GM10266 (cell line): ENCODE data around the gene RERE.
"Not testable (repeated sequence)": the region's sequence is repeated elsewhere in the genome, so short reads cannot be mapped to it uniquely, and the experiment has no call there.

Source experiments
- DNase-seq: peaks from one replicate; pipeline ENCODE4 v3.0.0; 2012; ENCODE audit errors: extremely low spot score
- TF ChIP-seq, protein P1 (sequence below): IDR thresholded peaks from 2 replicates; pipeline ENCODE4 v1.5.1; 2012; ENCODE audit warnings: mild to moderate bottlenecking, low read depth; ENCODE audit not compliant: control insufficient read depth, insufficient read depth; ENCODE audit errors: missing control alignments

RERE gene

DNA sequence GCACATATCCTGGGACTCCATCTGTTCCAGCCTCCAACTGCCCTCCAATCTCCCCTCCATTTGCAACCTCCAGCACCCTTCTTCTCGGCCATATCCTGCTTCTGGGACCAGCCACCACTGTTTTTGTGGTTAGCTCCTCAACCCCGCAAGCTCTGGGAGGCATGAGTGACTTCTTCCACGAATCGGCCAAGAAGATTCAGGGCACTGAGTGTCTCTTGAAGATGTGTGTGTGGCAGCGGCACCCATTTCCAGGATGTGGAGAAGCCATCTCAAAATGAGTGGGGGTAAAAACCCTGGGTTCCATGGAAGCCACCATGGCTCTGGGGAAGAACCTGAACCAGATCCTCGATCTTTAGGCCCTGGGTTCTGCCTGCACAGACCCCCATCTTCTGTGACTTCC is 304.9 kb downstream of the RERE start:
- no peak for DNase-seq
- TF ChIP-seq, protein P1, sequence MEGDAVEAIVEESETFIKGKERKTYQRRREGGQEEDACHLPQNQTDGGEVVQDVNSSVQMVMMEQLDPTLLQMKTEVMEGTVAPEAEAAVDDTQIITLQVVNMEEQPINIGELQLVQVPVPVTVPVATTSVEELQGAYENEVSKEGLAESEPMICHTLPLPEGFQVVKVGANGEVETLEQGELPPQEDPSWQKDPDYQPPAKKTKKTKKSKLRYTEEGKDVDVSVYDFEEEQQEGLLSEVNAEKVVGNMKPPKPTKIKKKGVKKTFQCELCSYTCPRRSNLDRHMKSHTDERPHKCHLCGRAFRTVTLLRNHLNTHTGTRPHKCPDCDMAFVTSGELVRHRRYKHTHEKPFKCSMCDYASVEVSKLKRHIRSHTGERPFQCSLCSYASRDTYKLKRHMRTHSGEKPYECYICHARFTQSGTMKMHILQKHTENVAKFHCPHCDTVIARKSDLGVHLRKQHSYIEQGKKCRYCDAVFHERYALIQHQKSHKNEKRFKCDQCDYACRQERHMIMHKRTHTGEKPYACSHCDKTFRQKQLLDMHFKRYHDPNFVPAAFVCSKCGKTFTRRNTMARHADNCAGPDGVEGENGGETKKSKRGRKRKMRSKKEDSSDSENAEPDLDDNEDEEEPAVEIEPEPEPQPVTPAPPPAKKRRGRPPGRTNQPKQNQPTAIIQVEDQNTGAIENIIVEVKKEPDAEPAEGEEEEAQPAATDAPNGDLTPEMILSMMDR, result no peak

DNA sequence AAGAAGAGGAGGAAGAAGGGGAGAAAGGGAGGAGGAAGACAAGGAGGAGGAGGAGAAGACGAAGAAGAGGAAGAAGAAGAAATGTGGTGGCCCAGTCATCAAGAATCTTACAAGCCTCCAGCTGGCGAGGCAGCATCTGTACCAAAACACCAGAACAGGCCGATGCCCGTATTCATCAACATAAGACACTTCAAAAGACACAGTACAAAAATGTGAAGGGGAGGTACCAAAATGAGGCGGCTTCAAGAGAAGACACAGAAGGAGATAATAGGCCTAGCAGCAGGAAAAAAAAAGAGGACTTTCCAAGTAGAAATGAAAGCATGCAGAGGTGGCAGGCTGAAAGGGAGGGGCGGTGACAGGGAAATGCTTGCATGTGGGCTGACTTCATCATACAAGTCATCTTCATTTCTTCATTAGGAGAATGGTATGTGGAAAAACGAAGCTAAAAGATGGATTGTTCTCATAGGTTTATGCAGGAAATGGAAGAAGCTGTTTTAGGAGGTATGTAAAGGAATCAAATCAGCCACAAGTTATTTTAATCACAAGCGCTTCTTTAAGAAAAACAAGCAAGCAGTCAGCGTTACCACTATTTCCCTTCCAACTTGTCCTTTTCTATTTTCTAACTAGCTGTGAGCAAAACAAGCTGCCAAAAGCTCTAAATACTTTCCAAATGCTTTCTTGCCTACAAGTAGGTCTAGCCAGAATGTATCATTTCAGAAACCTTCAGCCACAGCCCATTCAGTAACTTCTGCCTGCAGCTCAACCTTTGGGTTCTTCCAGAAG is 307.2 kb downstream of the RERE start:
- TF ChIP-seq, protein P1, result no peak
- peak; percentile 61 for DNase-seq

DNA sequence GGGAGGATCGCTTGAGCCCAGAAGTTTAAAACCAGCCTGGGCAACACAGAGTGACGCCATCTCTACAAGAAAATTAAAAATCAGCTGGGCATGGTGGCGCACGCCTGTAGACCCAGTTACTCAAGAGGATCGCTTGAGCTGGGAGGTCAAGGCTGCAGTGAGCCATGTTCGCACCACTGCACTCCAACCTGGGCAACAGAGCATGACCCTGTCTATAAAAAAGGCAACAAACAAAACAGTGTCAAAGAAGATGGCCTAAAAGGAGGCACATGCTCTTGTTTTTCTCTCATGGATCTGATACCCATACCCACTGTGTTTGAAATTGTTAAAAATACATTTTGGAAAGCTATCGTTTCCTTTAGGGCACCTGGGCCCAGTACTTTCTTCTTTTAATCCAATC is 307.9 kb downstream of the RERE start:
- DNase-seq, result no peak
- TF ChIP-seq, protein P1, result no peak

DNA sequence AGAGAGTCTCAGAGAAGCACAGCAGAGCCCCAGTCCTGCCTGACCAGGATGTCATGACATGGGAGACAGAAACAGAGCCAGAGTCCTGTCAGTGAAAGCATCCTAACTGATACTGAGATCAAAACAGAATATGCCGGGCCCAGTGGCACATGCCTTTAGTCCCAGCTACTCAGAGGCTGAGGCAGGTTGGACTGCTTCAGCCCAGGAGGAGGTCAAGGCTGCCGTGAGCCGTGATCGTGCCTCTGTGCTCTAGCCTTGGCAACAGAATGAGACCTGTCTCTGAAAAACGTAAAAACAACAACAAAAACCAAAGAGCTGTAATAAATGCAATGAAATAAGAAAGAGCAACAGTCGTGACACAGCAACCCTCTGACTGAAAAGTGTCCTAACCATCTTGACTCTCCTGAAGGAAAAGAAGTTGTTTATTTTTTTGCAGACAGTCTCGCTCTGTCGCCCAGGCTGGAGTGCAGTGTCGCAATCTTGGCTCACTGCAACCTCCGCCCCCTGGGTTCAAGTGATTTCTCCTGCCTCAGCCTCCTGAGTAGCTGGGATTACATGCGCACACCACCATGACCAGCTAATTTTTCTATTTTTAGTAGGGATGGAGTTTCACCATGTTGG is 310.3 kb downstream of the RERE start:
- DNase-seq, result no peak
- TF ChIP-seq, protein P1, result no peak

DNA sequence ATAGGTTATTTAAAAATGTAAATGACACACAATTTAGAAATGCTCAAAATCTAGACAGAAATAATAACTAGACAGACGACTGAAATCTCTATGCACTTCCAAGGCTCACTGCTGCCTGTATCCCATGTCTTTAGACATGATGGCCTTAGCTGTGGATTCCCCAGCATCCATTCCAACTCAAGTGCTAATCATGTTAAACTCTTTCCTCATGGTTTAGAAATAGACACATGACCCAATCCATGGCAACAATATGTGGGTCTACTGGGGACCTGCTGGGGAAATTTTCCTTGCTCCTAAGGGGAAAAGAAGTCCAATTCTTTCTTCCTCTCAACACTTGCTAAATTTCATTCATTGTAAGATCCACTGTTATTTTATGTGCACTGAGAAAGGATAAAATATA is 311.0 kb downstream of the RERE start:
- DNase-seq, result no peak
- TF ChIP-seq, protein P1, result no peak

DNA sequence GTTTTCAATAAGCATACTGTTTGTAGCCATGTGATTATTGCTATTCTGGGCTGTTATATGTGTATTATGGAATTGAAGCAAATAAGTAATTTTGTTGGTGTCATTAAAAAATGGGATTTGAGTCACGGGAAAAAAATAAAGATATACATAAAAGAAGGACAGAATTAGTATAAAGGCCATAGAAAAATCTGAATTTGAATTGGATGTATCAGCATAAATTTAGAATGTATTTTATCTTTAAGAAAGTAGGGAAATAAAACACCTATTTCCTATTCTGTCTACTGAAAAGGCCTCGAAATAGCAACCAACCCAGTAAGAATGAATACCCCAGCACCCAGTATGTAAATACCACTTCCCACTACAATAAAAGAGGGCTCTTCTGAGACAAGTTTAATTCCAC is 313.6 kb downstream of the RERE start:
- TF ChIP-seq, protein P1, result no peak
- DNase-seq, result no peak

DNA sequence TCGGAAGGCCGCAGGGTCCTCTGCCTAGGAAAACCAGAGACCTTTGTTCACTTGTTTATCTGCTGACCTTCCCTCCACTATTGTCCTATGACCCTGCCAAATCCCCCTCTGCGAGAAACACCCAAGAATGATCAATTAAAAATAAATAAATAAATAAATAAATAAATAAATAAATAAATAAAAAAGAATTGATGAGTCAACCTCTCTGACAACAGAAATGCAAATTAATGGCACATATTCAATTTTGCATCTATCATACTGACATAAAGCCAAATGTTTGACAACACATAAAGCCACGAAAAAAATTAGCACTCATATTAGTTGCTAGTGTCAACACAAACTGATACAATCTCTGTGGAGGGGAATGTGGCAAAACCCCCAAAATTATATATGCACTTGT is 314.5 kb downstream of the RERE start:
- not testable (repeated sequence) for DNase-seq
